H1 (cell line): Measurements from ENCODE around the gene CAMK2A. TPM values are rescaled to one million over a fixed set of nuclear protein-coding genes. Genes with fewer than 3 reads are reported as not detected.

Experiments used
- ASH2L ChIP-seq: fragments of 200-600, 300-600 bp; sonication (generic); IDR thresholded peaks from one replicate; pipeline ENCODE4 v1.7.1; 2017; ENCODE audit warnings: low read length
- ATF3 ChIP-seq: IDR thresholded peaks from 2 replicates; pipeline ENCODE4 v1.6.1; 2011; ENCODE audit warnings: low read depth, mild to moderate bottlenecking, low read length; ENCODE audit not compliant: insufficient read depth
- BACH1 ChIP-seq: IDR thresholded peaks from 2 replicates; pipeline ENCODE4 v1.6.1; 2012; ENCODE audit warnings: low read length, improper control_type of control experiment
- BCL11A ChIP-seq, 2 experiments: IDR thresholded peaks; one replicate each; pipeline ENCODE4 v1.6.1; 2011; ENCODE audit warnings: low read depth in 2 of 2, low read length in 2 of 2, mild to moderate bottlenecking in 2 of 2
- CEBPB ChIP-seq: IDR thresholded peaks from 2 replicates; pipeline ENCODE4 v1.6.1; 2012; ENCODE audit warnings: low read depth, low read length
- CREB1 ChIP-seq: IDR thresholded peaks from 2 replicates; pipeline ENCODE4 v1.6.1; 2012; ENCODE audit warnings: inconsistent platforms
- CTCF ChIP-seq, 3 experiments: IDR thresholded peaks; 1 replicate in 2 of 3; 2 replicates in 1 of 3; pipeline versions ENCODE4 v1.5.1 to v1.6.1; 2011; ENCODE audit warnings: low read length in 3 of 3, mild to moderate bottlenecking in 3 of 3, inconsistent platforms in 2 of 3, low read depth in 1 of 3, moderate library complexity in 1 of 3; ENCODE audit not compliant: insufficient read depth in 1 of 3; ENCODE audit errors: control extremely low read depth in 1 of 3
- E2F6 ChIP-seq: IDR thresholded peaks from 2 replicates; pipeline ENCODE4 v1.6.1; 2012; ENCODE audit warnings: inconsistent platforms
- FOSL1 ChIP-seq: IDR thresholded peaks from 2 replicates; pipeline ENCODE4 v1.6.1; 2011; ENCODE audit warnings: mild to moderate bottlenecking, low read depth, low read length, moderate library complexity; ENCODE audit not compliant: insufficient read depth
- GTF2F1 ChIP-seq: IDR thresholded peaks from 2 replicates; pipeline ENCODE4 v1.6.1; 2012; ENCODE audit warnings: low read depth, low read length, improper control_type of control experiment, borderline replicate concordance
- HDAC2 ChIP-seq, 2 experiments: fragments of 300-600 bp in 1 of 2; sonication (generic) in 1 of 2; IDR thresholded peaks; 2 replicates each; pipeline ENCODE4 v1.6.1; 2011 to 2012; ENCODE audit warnings: low read depth in 2 of 2, low read length in 2 of 2, mild to moderate bottlenecking in 2 of 2, moderate library complexity in 2 of 2, borderline replicate concordance in 1 of 2, inconsistent platforms in 1 of 2
- JUND ChIP-seq: IDR thresholded peaks from 2 replicates; pipeline ENCODE4 v1.6.1; 2011; ENCODE audit warnings: mild to moderate bottlenecking, improper control_type of control experiment, low read length
- KDM1A ChIP-seq: fragments of 200-600, 300-600 bp; sonication (generic); IDR thresholded peaks from 2 replicates; pipeline ENCODE4 v1.7.1; 2016; ENCODE audit warnings: mild to moderate bottlenecking, low read length, borderline replicate concordance
- MAFK ChIP-seq: IDR thresholded peaks from 2 replicates; pipeline ENCODE4 v1.6.1; 2012; ENCODE audit warnings: low read depth, mild to moderate bottlenecking, improper control_type of control experiment, low read length
- NANOG ChIP-seq: IDR thresholded peaks from 2 replicates; pipeline ENCODE4 v1.6.1; 2011; ENCODE audit warnings: low read length, low read depth, mild to moderate bottlenecking, inconsistent platforms; ENCODE audit not compliant: insufficient read depth, poor library complexity, severe bottlenecking
- PHF8 ChIP-seq: fragments of 200-600 bp; sonication (generic); conservative IDR thresholded peaks from 2 replicates; pipeline ENCODE4 v1.7.1; 2012; ENCODE audit warnings: low read depth, mild to moderate bottlenecking, inconsistent platforms, low read length, moderate library complexity
- POLR2AphosphoS5 ChIP-seq: IDR thresholded peaks from 2 replicates; pipeline ENCODE4 v1.6.1; 2011; ENCODE audit warnings: low read depth, low read length
- RBBP5 ChIP-seq: IDR thresholded peaks from 2 replicates; pipeline ENCODE4 v1.7.1; 2012; ENCODE audit warnings: low read depth, mild to moderate bottlenecking, inconsistent platforms, low read length, moderate library complexity, borderline replicate concordance
- RFX5 ChIP-seq: IDR thresholded peaks from 2 replicates; pipeline ENCODE4 v1.6.1; 2011; ENCODE audit warnings: low read depth, low read length, improper control_type of control experiment, borderline replicate concordance
- RXRA ChIP-seq: IDR thresholded peaks from 2 replicates; pipeline ENCODE4 v1.6.1; 2011; ENCODE audit warnings: low read depth, mild to moderate bottlenecking, low read length, moderate library complexity; ENCODE audit not compliant: insufficient read depth
- SAP30 ChIP-seq: fragments of 300-600 bp; sonication (generic); IDR thresholded peaks from 2 replicates; pipeline ENCODE4 v1.7.1; 2012; ENCODE audit warnings: low read length, moderate library complexity, mild to moderate bottlenecking, inconsistent platforms; ENCODE audit not compliant: insufficient read depth, insufficient replicate concordance
- TEAD4 ChIP-seq: IDR thresholded peaks from 2 replicates; pipeline ENCODE4 v1.6.1; 2012; ENCODE audit warnings: low read depth, low read length, inconsistent platforms, mixed read lengths
- polyA plus RNA-seq, 7 experiments: library from polyadenylated mRNA; depleted of rRNA in 3 of 7; stranded (reverse) in 5 of 7; unstranded in 2 of 7; fragments of >200 nt in 5 of 7; fragments of 200-250 nt in 2 of 7; gene quantifications; 1 replicate in 5 of 7; 2 replicates in 1 of 7; 4 replicates in 1 of 7; pipeline versions ENCODE4 v1.2.1 to v1.2.3, GENCODE V29; 2011 to 2013; ENCODE audit warnings: missing spikeins in 2 of 7, mixed read lengths in 2 of 7
- total RNA-seq: library from RNA; stranded (reverse); fragmentation: NEBNext Ultra II Directional; extraction: Animal tissue kit (Norgen Biotek cat#: 25700); gene quantifications from 2 replicates; pipeline ENCODE4 v1.2.1, GENCODE V29; 2021

Gene CAMK2A
- total and polyA plus RNA-seq, 2 of the 8 experiments (the other 6 are each of a cell fraction or from before 2014, with no cell fraction given): 0.20 to 0.28 TPM

- TF ChIP-seq MAFK: no peak
- no peak for TF ChIP-seq BCL11A (IDR thresholded peaks at IDR 0.05; ENCODE audit: low read depth in 2 of 2, low read length in 2 of 2)
- TF ChIP-seq CEBPB: no peak
- no peak for TF ChIP-seq ASH2L
- TF ChIP-seq CTCF (IDR thresholded peaks at IDR 0.05; ENCODE audit: control extremely low read depth in 1 of 3, insufficient read depth in 1 of 3, low read depth in 1 of 3, low read length in 3 of 3): peak; percentile 76 to 92 (median 84)
- no peak for TF ChIP-seq SAP30
- TF ChIP-seq RFX5: no peak
- no peak for TF ChIP-seq BACH1
- no peak for TF ChIP-seq POLR2AphosphoS5
- TF ChIP-seq FOSL1: no peak
- TF ChIP-seq NANOG: no peak
- TF ChIP-seq E2F6: no peak
- TF ChIP-seq TEAD4: no peak
- no peak for TF ChIP-seq JUND
- TF ChIP-seq HDAC2 (IDR thresholded peaks at IDR 0.05; ENCODE audit: borderline replicate concordance in 1 of 2, low read depth in 2 of 2, low read length in 2 of 2): no peak
- no peak for TF ChIP-seq CREB1
- TF ChIP-seq PHF8: no peak
- no peak for TF ChIP-seq RBBP5
- peak; percentile 72; the same call in 1 of the 2 replicates for TF ChIP-seq ATF3
- no peak for TF ChIP-seq RXRA
- TF ChIP-seq KDM1A: no peak
- no peak for TF ChIP-seq GTF2F1
These were observed 114.0 kb downstream of the CAMK2A start (continued) for GRCh38 chr5:150175536-150175935.
